ENCODE data around the gene N4BP2L1.

N4BP2L1 gene

DNA sequence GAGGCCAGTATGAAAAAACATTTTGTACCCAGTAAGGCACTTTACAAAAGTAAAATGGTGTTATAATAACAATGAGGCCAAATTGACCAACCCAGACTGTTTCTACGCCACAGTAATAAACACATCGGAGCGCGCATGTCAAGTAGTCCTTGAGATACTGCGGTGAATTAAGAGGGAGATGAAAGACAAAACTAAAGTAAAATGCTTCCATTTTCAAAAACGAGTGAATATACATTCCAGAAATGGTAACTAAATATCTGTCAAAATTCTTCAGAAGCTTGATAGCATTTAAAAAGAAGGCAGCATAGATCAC is 19.0 kb downstream of the N4BP2L1 start:
- no peak overlapping the region for H3K9ac ChIP-seq (ENCODE audit: low read length)
- peaks cover 12% of the 10 kb centered on the region for H3K36me3 ChIP-seq (replicated peaks; ENCODE audit: low read depth, low read length)
- peaks cover 14% of the 10 kb centered on the region for H3K4me1 ChIP-seq (ENCODE audit: low read length)
- H3K79me2 ChIP-seq (ENCODE audit: low read length): no peaks in the 10 kb centered on the region
- H3K9me3 ChIP-seq (ENCODE audit: insufficient read depth, low read length): no peaks in the 10 kb centered on the region
- H3K4me2 ChIP-seq (ENCODE audit: low read length): no peak overlapping the region
- H3K27me3 ChIP-seq (ENCODE audit: low read depth, low read length): no peaks in the 10 kb centered on the region
- no peaks in the 10 kb centered on the region for H4K20me1 ChIP-seq (ENCODE audit: insufficient read depth, low read length)
- no peak overlapping the region for H2AFZ ChIP-seq (ENCODE audit: low read depth, low read length)
- H3K4me3 ChIP-seq (ENCODE audit: low read length): no peak overlapping the region
- TF ChIP-seq EZH2phosphoT487 (IDR thresholded peaks at IDR 0.05; ENCODE audit: low read depth): no peak
- TF ChIP-seq, protein P1, sequence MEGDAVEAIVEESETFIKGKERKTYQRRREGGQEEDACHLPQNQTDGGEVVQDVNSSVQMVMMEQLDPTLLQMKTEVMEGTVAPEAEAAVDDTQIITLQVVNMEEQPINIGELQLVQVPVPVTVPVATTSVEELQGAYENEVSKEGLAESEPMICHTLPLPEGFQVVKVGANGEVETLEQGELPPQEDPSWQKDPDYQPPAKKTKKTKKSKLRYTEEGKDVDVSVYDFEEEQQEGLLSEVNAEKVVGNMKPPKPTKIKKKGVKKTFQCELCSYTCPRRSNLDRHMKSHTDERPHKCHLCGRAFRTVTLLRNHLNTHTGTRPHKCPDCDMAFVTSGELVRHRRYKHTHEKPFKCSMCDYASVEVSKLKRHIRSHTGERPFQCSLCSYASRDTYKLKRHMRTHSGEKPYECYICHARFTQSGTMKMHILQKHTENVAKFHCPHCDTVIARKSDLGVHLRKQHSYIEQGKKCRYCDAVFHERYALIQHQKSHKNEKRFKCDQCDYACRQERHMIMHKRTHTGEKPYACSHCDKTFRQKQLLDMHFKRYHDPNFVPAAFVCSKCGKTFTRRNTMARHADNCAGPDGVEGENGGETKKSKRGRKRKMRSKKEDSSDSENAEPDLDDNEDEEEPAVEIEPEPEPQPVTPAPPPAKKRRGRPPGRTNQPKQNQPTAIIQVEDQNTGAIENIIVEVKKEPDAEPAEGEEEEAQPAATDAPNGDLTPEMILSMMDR (IDR thresholded peaks at IDR 0.05; ENCODE audit: low read depth, low read length): no peak
- H3K27ac ChIP-seq (ENCODE audit: low read length): no peak overlapping the region

DNA sequence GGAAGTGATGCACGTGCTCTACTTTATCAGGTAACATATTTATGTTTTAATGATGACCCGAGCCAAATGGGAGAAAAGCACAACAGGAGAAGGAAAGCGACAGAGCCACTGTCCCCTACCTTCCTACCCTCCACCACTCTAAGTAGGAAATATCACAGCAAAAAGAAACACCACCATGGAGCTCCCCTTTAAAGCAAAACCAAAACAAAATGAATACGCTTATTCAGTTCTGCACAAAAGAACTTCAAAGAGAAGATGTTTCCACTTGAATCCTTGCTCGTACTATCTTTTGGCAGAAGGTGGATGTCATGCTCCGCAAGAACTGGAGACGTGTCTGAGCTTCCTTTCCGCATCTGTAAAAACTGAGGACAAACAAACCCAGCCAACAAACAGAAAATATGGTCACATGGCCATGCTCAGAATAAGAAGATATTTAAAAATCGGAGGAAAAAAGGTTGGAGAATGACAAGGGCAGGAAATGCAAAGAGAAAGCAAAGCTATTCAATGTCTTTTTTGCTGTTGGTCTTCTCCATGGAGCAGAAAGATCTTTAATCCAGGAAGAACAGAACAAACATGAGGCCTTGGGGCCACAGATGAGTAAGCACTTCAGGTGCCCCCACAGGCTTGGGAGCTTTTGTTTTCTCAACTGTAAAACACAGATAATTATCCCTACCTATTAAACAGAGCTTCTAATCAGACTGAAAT is 19.5 kb downstream of the N4BP2L1 start:
- no peak for TF ChIP-seq EZH2phosphoT487 (IDR thresholded peaks at IDR 0.05; ENCODE audit: low read depth)
- TF ChIP-seq, protein P1 (IDR thresholded peaks at IDR 0.05; ENCODE audit: low read depth, low read length): no peak
- H2AFZ ChIP-seq (ENCODE audit: low read depth, low read length): peak overlapping the region; percentile 57; the same call in 1 of the 2 replicates
- no peaks in the 10 kb centered on the region for H3K79me2 ChIP-seq (ENCODE audit: low read length)
- peak overlapping the region; percentile 31; the same call in 1 of the 2 replicates for H3K9ac ChIP-seq (ENCODE audit: low read length)
- peaks cover 17% of the 10 kb centered on the region for H3K36me3 ChIP-seq (replicated peaks; ENCODE audit: low read depth, low read length)
- no peaks in the 10 kb centered on the region for H4K20me1 ChIP-seq (ENCODE audit: insufficient read depth, low read length)
- peak overlapping the region; percentile 71 for H3K4me2 ChIP-seq (ENCODE audit: low read length)
- peaks cover 14% of the 10 kb centered on the region for H3K4me1 ChIP-seq (ENCODE audit: low read length)
- no peaks in the 10 kb centered on the region for H3K27me3 ChIP-seq (ENCODE audit: low read depth, low read length)
- H3K4me3 ChIP-seq (ENCODE audit: low read length): peak overlapping the region; percentile 60
- no peak overlapping the region; the same call in 1 of the 2 replicates for H3K27ac ChIP-seq (ENCODE audit: low read length)
- no peaks in the 10 kb centered on the region for H3K9me3 ChIP-seq (ENCODE audit: insufficient read depth, low read length)

DNA sequence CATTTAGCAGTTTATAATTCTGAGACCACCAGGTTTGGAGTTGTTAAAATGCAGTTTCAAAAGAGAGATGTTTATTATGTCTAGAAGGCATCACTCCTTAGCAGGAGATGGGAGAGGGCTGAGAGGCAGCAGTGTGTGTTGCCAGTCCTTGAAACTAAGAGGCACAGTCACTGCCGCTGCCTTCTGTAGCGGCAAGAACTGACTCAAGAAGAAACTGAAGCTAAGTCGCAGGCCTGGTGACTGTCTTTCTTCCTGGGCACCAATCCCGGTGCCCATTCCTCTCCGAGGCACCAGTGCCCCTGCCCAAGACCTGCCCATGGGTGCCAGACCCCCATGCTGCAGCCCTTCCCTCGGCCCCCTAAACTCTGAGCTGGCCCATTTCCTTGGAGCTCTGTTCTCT is 20.1 kb downstream of the N4BP2L1 start:
- Histone ChIP-seq H3K4me3 (ENCODE audit: low read length) (peak overlapping the region; percentile 60), H3K79me2 (ENCODE audit: low read length) (no peaks in the 10 kb centered on the region), H3K4me1 (ENCODE audit: low read length) (peaks cover 14% of the 10 kb centered on the region), H3K4me2 (ENCODE audit: low read length) (peak overlapping the region; percentile 71), H3K9me3 (ENCODE audit: insufficient read depth, low read length) (no peaks in the 10 kb centered on the region), H4K20me1 (ENCODE audit: insufficient read depth, low read length) (no peaks in the 10 kb centered on the region), H3K27ac (ENCODE audit: low read length) (no peak overlapping the region; the same call in 1 of the 2 replicates), H3K9ac (ENCODE audit: low read length) (peak overlapping the region; percentile 31; the same call in 1 of the 2 replicates), H3K27me3 (ENCODE audit: low read depth, low read length) (no peaks in the 10 kb centered on the region), H2AFZ (ENCODE audit: low read depth, low read length) (peak overlapping the region; percentile 57; the same call in 1 of the 2 replicates), H3K36me3 (replicated peaks; ENCODE audit: low read depth, low read length) (peaks cover 21% of the 10 kb centered on the region)
- TF ChIP-seq, protein P1 (IDR thresholded peaks at IDR 0.05; ENCODE audit: low read depth, low read length): no peak
- TF ChIP-seq EZH2phosphoT487 (IDR thresholded peaks at IDR 0.05; ENCODE audit: low read depth): no peak

DNA sequence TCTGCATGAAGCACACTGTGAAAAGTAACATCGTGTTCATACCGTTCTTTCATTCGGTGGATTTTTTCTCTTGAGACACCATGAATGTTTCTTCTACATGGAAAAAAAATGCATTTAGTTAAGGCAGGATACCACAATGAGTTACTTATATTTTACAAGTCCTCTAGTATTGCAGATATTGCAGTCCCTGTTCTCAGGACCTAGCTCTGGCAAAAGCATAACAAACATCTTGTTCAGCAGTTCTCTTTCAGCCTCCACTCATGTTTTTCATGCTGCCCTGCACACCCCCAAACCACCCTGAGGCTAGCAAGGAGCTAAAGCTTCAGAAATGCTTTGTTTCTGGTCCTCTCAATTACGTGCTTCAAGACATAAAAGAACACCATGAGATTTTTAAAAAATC is 24.8 kb downstream of the N4BP2L1 start:
- H3K9ac ChIP-seq (ENCODE audit: low read length): no peak overlapping the region

More for the DNA sequence above, 24.8 kb downstream of the N4BP2L1 start:
- no peak overlapping the region for H2AFZ ChIP-seq (ENCODE audit: low read depth, low read length)
- no peaks in the 10 kb centered on the region for H3K9me3 ChIP-seq (ENCODE audit: insufficient read depth, low read length)
- peaks cover 8% of the 10 kb centered on the region for H3K4me1 ChIP-seq (ENCODE audit: low read length)
- H3K27ac ChIP-seq (ENCODE audit: low read length): no peak overlapping the region
- TF ChIP-seq EZH2phosphoT487 (IDR thresholded peaks at IDR 0.05; ENCODE audit: low read depth): no peak
- TF ChIP-seq, protein P1 (IDR thresholded peaks at IDR 0.05; ENCODE audit: low read depth, low read length): no peak
- no peaks in the 10 kb centered on the region for H3K27me3 ChIP-seq (ENCODE audit: low read depth, low read length)
- H3K4me2 ChIP-seq (ENCODE audit: low read length): no peak overlapping the region
- no peak overlapping the region for H3K4me3 ChIP-seq (ENCODE audit: low read length)
- peaks cover 50% of the 10 kb centered on the region for H3K36me3 ChIP-seq (replicated peaks; ENCODE audit: low read depth, low read length)
- no peaks in the 10 kb centered on the region for H4K20me1 ChIP-seq (ENCODE audit: insufficient read depth, low read length)
- H3K79me2 ChIP-seq (ENCODE audit: low read length): no peaks in the 10 kb centered on the region
